HG02642 (cell line): ENCODE data around the gene CIZ1.
A peak's percentile ranks its signal among the peaks of the same experiment; 100 is the strongest.

Source experiments
- ATAC-seq: cut with Tn5 transposase; IDR thresholded peaks from one replicate; pipeline ENCODE4 v1.9.1; 2021; ENCODE audit warnings: mild to moderate bottlenecking; ENCODE audit not compliant: unreplicated experiment, poor library complexity

CIZ1 gene

DNA sequence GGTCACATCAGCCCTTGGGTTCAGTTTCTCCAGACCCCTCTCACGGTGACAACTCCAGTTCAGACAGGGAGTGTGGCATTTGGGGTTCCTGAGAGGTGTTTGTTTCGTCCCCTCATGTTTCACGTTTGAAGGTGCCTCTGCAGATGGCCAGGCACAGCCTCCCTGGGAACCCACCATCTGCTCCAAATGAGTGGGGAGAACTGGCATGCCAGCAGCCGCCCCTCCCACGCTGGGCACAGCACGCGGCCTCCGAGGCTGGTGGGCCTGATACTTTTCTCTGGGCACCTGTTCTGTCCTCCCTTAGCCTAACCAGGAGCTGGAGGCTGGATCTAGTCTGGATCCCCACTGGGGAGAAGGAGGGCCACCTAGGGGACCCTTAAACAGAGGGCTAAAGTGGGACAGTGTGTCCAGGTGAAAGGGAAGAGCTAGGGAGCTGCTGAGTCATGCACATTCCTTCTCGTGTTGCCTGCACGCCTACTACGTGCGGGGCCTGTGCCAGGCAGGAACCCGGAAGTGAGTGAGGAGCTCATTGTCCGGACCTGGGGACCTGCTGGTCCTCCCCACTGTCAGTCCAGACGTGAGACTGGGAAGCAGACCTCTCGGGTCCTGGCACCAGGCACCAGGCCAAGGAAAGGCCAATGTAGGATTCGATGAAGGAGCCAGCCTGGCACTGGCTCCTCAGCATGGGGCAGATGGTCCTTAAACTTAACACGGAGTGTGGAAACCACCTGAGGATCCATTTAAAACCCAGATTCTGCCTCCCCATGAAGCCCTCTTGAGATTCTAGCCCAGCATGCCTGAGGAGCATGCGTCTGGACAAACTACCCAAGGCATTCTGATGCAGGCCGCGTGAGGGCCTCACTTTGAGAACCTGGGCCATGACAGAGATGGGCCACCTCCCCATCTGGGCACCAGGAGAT, 23.5 kb upstream of the CIZ1 start:
- no peak for ATAC-seq

DNA sequence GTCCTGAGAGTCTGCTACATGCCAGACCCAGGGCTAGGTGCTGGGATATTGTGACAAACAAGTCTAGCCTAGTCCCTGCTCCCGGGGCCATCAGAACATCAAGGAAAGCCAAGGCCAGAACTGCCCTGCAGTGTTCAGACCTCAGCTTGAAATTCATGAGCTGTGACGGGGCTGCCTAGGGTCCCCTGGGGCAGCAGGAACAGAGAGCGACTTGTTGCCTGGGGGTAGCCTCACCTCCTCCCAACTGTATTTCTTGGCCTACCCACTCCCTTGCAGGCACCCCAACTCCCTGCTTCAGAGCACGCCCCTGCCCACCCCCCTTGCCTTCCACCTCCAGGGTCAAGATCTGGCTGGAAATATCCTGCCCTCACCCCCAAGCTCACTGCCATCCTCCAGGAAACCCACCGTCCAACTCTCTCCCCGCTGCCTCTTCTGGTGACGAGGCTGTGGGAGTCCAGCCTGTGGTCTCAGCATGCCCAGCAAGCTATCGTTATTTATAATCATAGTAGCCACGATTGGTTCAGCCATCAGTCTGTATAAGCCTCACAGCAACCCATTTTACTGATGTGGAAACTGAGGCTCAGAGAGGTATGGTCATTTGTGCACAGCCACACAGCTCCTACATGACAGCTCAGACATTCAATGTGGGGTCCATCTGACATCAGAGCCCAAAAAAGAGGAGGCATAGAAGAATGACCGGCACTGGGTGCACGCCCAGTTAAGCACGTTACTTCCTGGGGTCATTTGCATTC, 22.6 kb upstream of the CIZ1 start:
- no peak for ATAC-seq

DNA sequence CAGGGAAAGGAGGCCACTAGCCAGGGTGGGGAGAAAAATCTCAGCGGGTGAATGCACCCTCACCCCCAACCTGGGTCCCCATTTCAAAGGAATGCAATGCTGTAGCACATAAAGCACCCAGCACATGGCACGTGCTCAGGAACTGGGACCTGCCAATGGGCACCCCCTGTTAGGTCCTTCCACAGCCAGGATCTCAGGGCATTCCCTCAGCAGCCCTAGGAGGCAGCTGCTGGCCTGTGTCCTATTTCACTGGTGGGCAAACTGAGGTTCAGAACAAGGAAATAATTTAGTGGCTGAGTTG, 20.6 kb upstream of the CIZ1 start:
- no peak for ATAC-seq

DNA sequence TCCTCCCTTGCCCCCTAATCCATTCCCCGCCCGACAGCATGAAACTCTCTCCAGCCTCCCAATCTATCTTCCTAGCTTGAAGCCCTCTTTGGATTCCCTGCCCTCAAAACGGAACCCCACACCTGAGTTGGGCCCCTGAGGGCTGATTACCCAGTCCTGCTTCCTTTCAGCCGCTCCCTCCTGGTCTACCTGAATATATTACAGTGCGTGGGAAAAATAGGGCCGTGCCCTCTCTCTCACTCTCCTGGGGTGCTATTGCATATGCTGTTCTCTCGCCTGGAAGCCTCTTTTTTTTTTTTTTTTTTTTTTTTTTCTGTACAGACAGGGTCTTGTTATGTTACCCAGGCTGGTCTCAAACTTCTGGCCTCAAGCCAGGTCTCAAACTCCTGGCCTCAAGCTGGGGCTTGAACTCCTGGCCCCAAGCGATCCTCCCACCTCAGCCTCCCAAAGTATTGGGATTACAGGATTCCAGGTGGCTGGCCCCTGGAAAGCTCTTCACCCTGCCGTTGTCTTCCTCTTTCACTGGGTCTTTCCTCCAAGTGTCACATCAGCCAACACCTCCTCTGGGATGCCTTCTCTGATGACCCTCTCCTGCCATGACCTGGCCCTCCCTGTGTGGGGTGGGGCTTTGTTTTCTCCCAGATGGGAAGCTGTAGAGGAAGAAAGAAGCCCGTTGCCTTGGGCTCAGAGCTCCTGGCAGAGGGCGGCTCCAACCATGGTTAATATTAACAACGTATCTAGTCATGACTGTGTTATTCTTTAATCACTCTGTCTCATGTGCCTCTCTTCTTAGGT, 20.0 kb upstream of the CIZ1 start:
- no peak for ATAC-seq

DNA sequence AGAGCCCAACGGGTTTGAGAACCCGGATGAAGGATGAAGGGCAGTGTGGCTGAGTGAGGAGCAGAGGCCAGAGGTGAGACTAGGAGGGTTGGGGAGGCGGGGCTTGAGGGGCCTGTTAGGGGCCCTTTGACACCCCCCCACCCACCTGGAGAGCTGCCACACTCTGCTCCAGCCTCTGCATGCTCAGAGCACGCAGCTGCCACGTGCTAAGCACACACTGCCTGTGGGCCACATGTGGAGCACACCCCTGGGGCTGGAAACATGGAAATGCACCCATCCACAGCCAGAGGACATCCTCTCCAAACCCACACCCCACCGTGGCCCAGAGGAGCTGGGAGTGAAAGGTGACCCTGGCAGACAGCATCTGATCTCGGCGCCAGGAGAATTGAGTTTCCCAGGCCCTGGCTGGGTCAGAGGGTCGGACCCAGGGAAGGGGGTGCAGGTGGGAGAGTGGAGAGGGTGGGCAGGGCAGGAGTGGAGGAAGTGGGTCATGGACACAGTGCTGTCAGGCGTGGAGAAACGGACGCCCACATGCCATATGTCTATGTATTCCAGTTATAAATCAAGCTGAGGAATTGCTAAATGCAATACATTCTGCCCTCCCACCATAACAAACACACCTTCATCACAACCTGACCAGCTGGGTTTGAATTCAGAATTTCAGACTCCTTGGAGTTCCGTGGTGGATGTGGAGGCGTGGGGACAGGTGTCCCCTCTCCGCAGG, 17.7 kb upstream of the CIZ1 start:
- ATAC-seq: no peak

DNA sequence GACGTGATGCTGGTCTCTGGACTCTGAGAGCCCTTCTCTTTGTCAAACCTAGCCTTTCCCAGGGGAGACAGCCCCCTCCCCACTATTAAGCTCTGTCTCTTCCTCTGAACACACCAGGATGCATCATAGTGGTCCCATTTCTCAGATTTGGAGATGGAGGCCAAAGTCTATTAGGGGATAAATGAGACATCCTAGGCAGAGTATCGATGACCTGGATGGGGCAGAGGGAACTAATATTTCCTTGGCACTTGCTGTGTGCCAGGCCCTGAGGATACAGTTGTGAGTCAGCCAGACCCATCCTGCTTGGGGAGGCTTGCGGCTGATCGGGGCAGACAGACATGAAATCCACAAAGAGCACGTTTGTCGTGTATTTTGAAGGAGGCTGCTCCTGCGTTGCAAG, 17.0 kb upstream of the CIZ1 start:
- no peak for ATAC-seq

DNA sequence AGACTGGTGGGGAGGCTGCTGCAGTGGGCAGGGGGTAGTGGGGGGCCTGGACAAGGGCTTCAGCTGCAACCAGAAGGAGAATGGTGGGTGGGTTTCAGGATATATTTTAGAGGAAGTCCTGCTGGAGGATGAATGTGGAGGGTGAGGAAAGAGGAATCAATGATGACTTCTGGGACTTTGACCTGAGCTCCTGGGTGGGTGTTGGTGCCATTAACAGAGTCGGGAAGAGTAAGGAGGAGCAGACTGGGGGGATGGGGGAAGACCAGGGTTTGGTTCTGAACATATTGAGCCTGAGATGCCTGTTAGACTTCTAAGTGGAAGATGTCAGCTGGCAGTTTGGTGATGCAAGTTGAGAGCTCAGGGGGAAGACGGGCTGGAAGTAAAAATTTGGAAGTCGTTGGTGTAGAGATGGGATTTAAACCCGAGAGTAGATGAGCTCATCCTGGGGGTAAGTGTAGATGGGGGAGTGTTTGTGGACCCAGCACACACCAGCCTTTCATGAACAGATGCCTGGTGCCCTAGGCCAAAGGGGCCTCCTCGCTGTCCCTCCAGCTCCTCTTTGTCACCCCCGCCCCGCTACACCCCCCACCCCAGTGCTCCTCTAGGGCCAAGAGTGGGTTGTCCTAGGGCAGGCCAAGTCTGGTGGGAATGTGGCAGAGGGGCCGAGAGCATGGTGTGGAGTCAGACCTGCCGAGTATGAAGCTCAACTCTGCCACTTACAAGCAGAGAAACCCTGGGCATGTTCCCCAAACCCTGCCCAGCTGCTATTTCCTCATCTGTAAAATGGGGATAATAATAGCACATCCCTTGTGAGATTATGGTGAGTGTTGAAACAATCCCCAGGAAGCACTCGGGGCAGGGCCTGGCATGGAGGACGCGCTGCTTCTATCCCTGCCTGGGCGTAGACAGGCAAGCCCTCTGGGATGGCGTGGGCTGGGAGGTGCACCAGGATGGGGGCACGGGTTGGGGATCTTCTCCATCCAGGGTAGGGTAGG, 15.8 kb upstream of the CIZ1 start:
- ATAC-seq: no peak

DNA sequence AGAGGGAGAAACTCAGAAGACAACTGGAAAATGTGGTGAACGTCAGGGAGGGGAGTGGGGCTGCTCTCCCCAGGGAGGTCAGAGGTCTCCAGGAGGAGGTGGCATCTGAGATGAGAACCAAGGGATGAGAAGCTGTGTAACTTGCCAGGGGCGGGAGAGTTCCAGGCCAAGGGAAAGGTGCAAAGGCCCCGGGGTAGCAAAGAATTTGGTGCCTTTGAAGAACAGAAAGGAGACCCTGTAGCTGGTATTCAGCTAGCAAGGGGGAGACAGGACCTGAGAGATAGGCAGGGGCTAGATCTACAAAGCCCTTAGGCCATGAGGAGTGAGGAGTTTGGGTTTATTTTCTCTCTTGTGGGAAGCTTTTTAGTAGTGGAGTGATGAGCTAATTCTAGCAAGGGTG, 15.1 kb upstream of the CIZ1 start:
- ATAC-seq: no peak

DNA sequence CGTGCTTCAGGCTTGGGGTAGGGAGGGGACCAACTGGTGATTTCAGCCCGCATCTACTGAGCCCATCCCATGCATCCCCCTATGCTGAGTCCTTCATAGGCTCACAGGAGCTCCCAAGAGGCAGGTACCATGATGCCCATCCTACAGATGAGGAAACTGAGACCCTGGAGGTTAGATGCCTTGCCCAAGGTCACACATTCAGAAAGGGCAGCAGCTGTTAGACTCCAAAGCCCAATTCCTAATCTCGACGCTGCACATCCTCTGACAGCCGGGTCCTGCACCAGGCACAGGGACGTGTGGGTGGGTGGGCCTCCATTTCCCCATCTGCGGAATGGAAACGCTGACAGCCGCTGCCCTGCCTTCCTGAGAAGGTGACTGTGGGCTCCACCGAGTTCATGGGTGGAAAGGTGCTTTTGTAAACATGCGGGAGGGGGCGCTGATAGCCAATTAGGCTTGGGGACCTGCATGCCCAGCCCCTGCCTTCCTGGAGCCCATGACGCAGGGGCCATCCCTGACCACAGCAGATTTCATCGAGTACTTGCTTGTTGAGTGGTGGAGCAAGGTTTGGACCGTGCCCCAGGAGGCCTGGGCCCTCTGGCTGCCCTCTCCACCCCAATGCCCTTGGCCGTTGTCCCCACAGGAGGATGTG, 14.0 kb upstream of the CIZ1 start:
- ATAC-seq: no peak

DNA sequence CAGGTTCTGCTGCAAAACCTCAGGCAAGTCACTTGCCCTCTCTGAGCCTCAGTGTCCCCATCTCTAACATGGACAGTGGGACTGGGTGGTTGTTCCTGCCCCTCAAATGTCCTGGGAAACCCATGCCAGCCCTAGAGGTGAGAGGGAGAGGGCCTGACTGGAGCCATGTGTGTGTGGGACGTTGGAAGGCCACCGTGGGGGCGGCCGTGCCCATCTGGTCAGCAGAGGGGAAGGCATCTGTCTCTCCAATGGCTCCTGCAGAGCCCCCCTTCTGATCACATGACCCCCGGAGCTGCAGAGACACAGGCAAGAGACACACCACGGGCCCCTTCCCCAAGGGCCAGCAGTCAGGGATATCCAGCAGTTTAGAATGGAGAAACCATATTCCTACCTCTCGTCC, 13.5 kb upstream of the CIZ1 start:
- ATAC-seq: no peak

DNA sequence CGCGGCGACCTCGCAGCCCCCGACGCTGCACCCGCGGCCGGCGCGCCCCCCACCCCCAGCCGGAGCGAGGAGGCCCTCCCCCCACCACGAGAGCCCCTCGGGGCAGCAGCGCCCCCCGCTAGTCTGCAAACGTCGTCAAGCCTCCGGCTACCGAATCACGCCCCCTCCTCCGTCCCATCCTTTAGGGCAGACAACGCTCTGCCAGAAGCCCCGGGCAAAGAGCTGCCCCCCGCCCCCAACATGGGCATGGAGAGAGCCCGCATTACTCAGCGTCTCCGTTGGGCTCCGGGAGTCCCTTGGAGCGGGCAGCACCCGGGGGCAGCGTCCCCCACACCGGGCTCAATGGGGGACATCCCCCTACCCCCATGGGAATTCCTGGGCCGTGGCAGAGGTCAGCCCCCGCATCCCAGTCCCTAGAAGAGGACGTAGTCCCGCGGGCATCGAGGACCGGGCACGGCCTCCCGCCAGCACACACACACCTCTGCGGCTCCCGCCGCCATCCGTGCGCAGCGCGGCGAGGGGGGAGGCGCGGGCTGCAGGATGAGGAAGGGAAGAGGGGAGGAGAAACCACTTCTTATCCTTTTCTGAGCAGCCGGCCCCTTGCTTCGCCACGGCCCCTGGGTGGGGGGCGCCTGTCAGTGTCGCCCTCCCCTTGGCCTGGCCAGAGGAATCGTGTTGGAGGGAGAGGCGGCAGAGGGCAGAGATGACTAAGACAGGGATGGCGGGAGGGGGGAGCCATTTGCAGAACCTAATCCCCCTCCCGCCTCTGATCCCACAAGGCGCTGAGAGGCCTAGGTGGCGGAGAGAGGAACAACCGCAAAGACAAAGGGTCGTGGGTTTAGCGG, 12.6 kb upstream of the CIZ1 start:
- no peak for ATAC-seq

DNA sequence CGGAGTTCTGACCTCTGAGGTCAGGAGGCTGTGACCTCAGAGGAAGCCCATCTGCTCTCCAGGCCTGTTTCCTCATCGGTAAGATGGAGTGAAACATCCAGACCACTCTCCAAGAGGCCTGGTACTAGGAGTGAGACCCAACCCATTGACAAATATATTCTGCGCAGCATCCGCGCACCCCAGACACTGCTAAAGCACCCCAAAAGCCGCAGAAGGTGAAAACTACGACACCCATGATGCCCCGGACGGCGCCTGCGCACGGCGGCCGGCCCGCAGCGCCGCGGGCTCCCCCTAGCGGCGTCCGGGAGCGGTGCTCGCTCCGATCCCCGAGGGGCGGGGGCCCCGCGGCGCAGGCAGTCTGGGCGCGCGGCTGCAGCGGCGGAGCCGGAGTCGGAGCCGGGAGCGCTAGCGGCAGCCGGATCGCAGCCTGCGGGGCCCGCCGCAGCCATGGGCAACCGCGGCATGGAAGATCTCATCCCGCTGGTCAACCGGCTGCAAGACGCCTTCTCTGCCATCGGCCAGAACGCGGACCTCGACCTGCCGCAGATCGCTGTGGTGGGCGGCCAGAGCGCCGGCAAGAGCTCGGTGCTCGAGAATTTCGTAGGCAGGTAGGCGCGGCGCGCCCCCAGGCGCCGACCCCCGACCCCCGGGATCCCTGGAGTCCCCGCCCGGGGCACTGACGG, 11.8 kb upstream of the CIZ1 start, which contains the start of gene DNM1:
Gene DNM1 (plus strand): TSS at position 356 of the 683 bp plus-strand sequence. CDS start 92 bp downstream, at position 448.
- peak; percentile 79 for ATAC-seq

DNA sequence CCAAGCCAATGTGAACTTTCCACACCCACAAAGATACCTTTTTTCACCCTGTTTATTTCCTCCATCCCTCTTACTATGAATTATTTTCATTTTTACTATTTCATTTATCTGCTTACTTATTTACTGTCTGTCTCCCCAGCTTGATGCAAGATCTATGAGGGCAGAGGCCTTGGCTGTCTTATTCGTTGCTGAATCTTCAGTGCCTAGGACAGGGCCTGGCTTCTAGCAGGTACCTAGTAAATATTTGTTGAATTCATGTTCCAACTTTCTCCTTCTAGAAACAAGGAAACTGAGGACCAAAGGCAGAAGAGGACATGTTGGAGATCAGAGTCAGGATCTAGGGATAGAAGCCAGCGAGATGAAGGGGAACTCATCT, 11.3 kb upstream of the CIZ1 start:
- no peak for ATAC-seq

DNA sequence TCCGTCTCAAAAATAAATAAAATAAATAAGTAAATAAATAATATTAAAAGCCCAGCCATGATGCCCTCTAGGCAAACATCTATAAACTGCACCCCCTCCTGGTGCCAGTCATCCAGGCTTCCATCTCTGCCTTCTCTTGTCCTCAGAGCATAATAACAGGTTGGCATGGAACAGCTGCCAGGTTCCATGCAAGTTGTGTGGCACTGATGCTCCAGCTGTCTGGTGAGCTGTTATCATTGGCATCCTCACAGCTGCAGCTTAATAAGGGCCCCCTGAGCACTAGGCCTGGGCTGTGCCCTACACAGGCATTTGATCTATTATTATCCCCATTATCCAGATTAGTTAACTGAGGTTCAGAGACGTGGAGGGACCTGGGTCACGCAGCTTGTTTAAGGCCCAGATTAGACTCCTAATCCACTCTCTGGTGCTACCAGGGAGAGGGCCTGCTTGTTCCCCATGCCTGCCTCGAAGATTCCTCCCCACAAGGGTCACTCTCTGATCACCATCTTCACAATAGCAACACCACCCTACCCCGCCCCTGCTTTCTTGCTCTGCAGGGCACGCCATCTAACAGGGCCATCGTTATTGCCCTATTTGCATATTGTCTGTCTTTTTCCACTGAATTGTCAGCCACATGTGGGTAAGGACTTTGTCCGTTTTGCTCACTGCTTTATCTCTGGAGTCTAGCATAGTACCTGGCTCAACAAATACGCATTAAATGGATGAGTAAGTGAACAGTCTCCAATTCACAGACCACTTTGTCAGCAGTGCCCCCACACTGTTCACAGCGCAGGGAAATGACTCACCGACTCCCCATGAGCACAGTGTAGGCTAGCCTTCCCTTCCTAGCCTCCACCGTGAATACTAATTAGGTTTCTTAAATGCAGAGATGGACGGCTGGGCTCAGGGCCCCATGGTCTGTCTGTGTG, 10.3 kb upstream of the CIZ1 start:
- ATAC-seq: no peak

DNA sequence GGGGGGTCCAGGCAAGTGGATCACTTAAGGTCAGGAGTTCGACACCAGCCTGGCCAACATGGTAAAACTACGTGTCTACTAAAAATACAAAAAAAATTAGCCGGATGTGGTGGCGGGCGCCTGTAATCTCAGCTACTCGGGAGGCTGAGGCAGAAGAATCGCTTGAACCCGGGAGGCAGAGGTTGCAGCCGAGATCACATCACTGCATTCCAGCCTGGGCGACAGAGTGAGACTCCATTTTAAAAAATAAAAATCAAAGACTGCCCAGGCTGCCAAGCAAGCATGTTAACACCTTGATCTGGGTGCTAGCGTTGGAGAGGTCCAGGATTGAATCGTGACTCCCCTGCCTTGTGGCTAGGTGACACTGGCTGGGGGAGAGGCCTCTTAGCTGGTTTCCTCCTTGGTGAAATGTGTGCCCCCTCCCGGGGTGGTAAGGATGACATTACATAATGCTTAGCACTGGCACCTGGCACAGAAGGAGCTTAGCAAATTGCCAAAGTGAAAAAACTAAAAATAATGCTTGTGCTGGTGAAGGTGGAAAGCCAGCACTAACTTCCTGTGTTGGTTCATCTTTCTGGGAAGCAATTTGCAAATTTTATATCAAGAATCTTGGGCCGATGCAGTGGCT, 2.2 kb upstream of the CIZ1 start:
- no peak for ATAC-seq
